MM.1S (cell line): ENCODE measurements around the gene ALOX15.

Source experiments
- DNase-seq: peaks from one replicate; pipeline ENCODE4 v3.0.0-alpha.2; 2015
- H2AFZ ChIP-seq: fragments of 300-600 bp; sonication (generic); 2 replicates; pipeline ENCODE4 v1.6.0; 2016; ENCODE audit warnings: antibody characterized with exemption, low read length
- H3F3A ChIP-seq: fragments of 300-600 bp; sonication (generic); 2 replicates; pipeline ENCODE4 v1.6.1; 2016; ENCODE audit warnings: mild to moderate bottlenecking, antibody characterized with exemption, low read length, moderate library complexity, mixed read lengths; ENCODE audit not compliant: insufficient read depth
- H3K27ac ChIP-seq: fragments of 300-600 bp; sonication (generic); 2 replicates; pipeline ENCODE4 v1.5.1; 2016; ENCODE audit warnings: mild to moderate bottlenecking, low read length
- H3K27me3 ChIP-seq: fragments of 300-600 bp; sonication (generic); replicated peaks from 2 replicates; pipeline ENCODE4 v1.6.0; 2016; ENCODE audit warnings: low read length; ENCODE audit not compliant: insufficient read depth
- H3K36me3 ChIP-seq: fragments of 300-600 bp; sonication (generic); replicated peaks from 2 replicates; pipeline ENCODE4 v1.6.1; 2016; ENCODE audit warnings: mild to moderate bottlenecking, low read length, mixed read lengths; ENCODE audit not compliant: insufficient read depth
- H3K4me1 ChIP-seq: fragments of 300-600 bp; sonication (generic); 2 replicates; pipeline ENCODE4 v1.6.1; 2016; ENCODE audit warnings: low read length, mixed read lengths
- H3K4me2 ChIP-seq: fragments of 300-600 bp; sonication (generic); 2 replicates; pipeline ENCODE4 v1.6.0; 2016; ENCODE audit warnings: low read depth, low read length
- H3K4me3 ChIP-seq: fragments of 300-600 bp; sonication (generic); 2 replicates; pipeline ENCODE4 v1.5.1; 2016; ENCODE audit warnings: low read length, mixed read lengths
- H3K79me2 ChIP-seq: fragments of 300-600 bp; sonication (generic); 2 replicates; pipeline ENCODE4 v1.6.1; 2016; ENCODE audit warnings: mixed run types, low read length, mixed read lengths
- H3K9ac ChIP-seq: fragments of 300-600 bp; sonication (generic); 2 replicates; pipeline ENCODE4 v1.6.1; 2016; ENCODE audit warnings: low read length, mixed read lengths
- H3K9me2 ChIP-seq: fragments of 300-600 bp; sonication (generic); replicated peaks from 2 replicates; pipeline ENCODE4 v1.6.1; 2016; ENCODE audit warnings: mild to moderate bottlenecking, low read length, mixed read lengths; ENCODE audit not compliant: insufficient read depth
- H3K9me3 ChIP-seq: fragments of 300-600 bp; sonication (generic); replicated peaks from 2 replicates; pipeline ENCODE4 v1.6.1; 2016; ENCODE audit warnings: mild to moderate bottlenecking, low read length, mixed read lengths; ENCODE audit not compliant: insufficient read depth
- H4K20me1 ChIP-seq: fragments of 300-600 bp; sonication (generic); 2 replicates; pipeline ENCODE4 v1.6.1; 2016; ENCODE audit warnings: mild to moderate bottlenecking, low read length, moderate library complexity, mixed read lengths; ENCODE audit not compliant: insufficient read depth
- EZH2 ChIP-seq: fragments of 300-600 bp; sonication (generic); optimal IDR thresholded peaks from 2 replicates; pipeline ENCODE3; 2017; ENCODE audit warnings: low read depth, mild to moderate bottlenecking, antibody characterized with exemption, low read length, mixed read lengths
- EZH2phosphoT487 ChIP-seq: fragments of 300-600 bp; sonication (generic); IDR thresholded peaks from 2 replicates; pipeline ENCODE4 v1.6.1; 2018; ENCODE audit warnings: antibody characterized with exemption, low read length
- TF ChIP-seq, protein P1 (sequence below): fragments of 300-600 bp; sonication (generic); IDR thresholded peaks from 2 replicates; pipeline ENCODE4 v1.5.1; 2016; ENCODE audit warnings: antibody characterized with exemption, low read length, mixed read lengths

The ALOX15 gene

DNA sequence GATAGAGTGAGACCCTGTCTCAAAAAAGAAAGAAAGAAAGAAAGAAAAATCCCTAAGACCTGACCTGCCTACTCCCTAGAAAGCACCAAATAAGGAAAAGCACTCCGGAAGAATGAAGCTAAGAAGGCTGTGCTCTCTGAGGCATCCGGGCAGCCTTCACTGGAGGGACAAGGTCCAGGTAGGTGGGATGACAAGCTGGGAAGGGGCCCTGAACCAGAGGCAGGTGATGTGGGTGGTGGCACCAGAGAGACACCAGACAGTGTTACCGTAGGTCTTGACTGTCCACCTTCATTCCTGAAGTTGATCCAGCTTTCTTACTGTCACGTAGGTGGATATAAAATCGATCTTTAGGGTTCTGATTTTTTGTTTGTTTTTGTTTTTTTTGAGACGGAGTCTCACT, 30.8 kb downstream of the ALOX15 start:
- H3F3A ChIP-seq: no peaks in the 10 kb centered on the region
- H4K20me1 ChIP-seq: no peaks in the 10 kb centered on the region
- no peak overlapping the region for H3K27ac ChIP-seq
- H3K9ac ChIP-seq: no peak overlapping the region
- H3K4me2 ChIP-seq: no peak overlapping the region
- no peak overlapping the region for H2AFZ ChIP-seq
- TF ChIP-seq, protein P1, sequence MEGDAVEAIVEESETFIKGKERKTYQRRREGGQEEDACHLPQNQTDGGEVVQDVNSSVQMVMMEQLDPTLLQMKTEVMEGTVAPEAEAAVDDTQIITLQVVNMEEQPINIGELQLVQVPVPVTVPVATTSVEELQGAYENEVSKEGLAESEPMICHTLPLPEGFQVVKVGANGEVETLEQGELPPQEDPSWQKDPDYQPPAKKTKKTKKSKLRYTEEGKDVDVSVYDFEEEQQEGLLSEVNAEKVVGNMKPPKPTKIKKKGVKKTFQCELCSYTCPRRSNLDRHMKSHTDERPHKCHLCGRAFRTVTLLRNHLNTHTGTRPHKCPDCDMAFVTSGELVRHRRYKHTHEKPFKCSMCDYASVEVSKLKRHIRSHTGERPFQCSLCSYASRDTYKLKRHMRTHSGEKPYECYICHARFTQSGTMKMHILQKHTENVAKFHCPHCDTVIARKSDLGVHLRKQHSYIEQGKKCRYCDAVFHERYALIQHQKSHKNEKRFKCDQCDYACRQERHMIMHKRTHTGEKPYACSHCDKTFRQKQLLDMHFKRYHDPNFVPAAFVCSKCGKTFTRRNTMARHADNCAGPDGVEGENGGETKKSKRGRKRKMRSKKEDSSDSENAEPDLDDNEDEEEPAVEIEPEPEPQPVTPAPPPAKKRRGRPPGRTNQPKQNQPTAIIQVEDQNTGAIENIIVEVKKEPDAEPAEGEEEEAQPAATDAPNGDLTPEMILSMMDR: no peak
- no peak for DNase-seq
- no peaks in the 10 kb centered on the region for H3K4me1 ChIP-seq
- H3K27me3 ChIP-seq: peaks cover 44% of the 10 kb centered on the region
- H3K79me2 ChIP-seq: no peaks in the 10 kb centered on the region
- H3K9me3 ChIP-seq: no peaks in the 10 kb centered on the region
- H3K4me3 ChIP-seq: no peak overlapping the region
- H3K9me2 ChIP-seq: no peaks in the 10 kb centered on the region
- H3K36me3 ChIP-seq: no peaks in the 10 kb centered on the region

GRCh38 chr17:4610162-4610561, 31.3 kb downstream of the ALOX15 start:
- Histone ChIP-seq H3K9me3 (no peaks in the 10 kb centered on the region), H3K9me2 (no peaks in the 10 kb centered on the region), H3K4me1 (no peaks in the 10 kb centered on the region), H3K9ac (no peak overlapping the region), H3K79me2 (no peaks in the 10 kb centered on the region), H4K20me1 (no peaks in the 10 kb centered on the region), H3K27me3 (peaks cover 40% of the 10 kb centered on the region), H2AFZ (no peak overlapping the region), H3K4me3 (no peak overlapping the region), H3K4me2 (no peak overlapping the region), H3K36me3 (no peaks in the 10 kb centered on the region), H3F3A (no peaks in the 10 kb centered on the region), H3K27ac (no peak overlapping the region)
- no peak for DNase-seq
- no peak for TF ChIP-seq EZH2phosphoT487
- TF ChIP-seq, protein P1: no peak
- TF ChIP-seq EZH2: no peak

DNA sequence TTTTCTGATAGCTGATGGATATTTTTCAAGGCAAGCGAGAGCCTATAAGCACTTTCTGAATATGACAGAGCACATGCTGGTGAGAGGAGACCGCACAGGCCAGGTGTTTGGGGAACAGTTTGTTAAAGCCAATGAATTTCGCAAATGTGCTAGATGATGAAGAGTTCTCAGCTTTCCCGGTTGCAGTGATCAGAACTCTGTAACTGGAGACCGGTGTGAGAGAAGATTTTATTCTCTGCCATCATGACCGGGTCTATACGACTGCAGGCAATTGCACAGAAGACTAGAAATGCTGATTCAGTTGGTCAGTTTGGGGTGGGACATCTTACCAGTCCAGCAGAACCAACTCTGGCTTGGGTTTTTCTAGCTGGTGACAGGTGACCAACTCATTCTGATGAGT, 31.7 kb downstream of the ALOX15 start:
- no peaks in the 10 kb centered on the region for H3K9me3 ChIP-seq
- no peaks in the 10 kb centered on the region for H3K4me1 ChIP-seq
- no peaks in the 10 kb centered on the region for H3K79me2 ChIP-seq
- no peaks in the 10 kb centered on the region for H4K20me1 ChIP-seq
- DNase-seq: no peak
- no peaks in the 10 kb centered on the region for H3K36me3 ChIP-seq
- H3K4me3 ChIP-seq: no peak overlapping the region
- no peak overlapping the region for H3K4me2 ChIP-seq
- TF ChIP-seq EZH2phosphoT487: no peak
- TF ChIP-seq, protein P1: no peak
- no peak for TF ChIP-seq EZH2
- peaks cover 40% of the 10 kb centered on the region for H3K27me3 ChIP-seq
- H3K27ac ChIP-seq: no peak overlapping the region
- H3K9ac ChIP-seq: no peak overlapping the region
- H3F3A ChIP-seq: no peaks in the 10 kb centered on the region
- H3K9me2 ChIP-seq: no peaks in the 10 kb centered on the region
- H2AFZ ChIP-seq: no peak overlapping the region

- no peaks in the 10 kb centered on the region for H3K4me1 ChIP-seq
- no peak overlapping the region for H3K4me2 ChIP-seq
- H3K9me3 ChIP-seq: no peaks in the 10 kb centered on the region
- no peak overlapping the region for H3K27ac ChIP-seq
- H4K20me1 ChIP-seq: no peaks in the 10 kb centered on the region
- no peak overlapping the region for H3K9ac ChIP-seq
- H3K36me3 ChIP-seq: no peaks in the 10 kb centered on the region
- no peak overlapping the region for H2AFZ ChIP-seq
- H3F3A ChIP-seq: no peaks in the 10 kb centered on the region
- H3K79me2 ChIP-seq: no peaks in the 10 kb centered on the region
- H3K9me2 ChIP-seq: no peaks in the 10 kb centered on the region
- no peak for DNase-seq
- H3K4me3 ChIP-seq: no peak overlapping the region
- TF ChIP-seq EZH2phosphoT487 (no peak), EZH2 (no peak)
- TF ChIP-seq, protein P1: no peak
- peaks cover 40% of the 10 kb centered on the region for H3K27me3 ChIP-seq
These were observed 33.7 kb downstream of the ALOX15 start for GRCh38 chr17:4607773-4608187.
